ENCODE results near the gene POU3F2. TPM values are rescaled to one million over a fixed set of nuclear protein-coding genes. Genes with fewer than 3 reads are reported as not detected.

Gene POU3F2
- total and polyA plus RNA-seq, 2 of the 13 experiments (the other 11 are each of a cell fraction or from before 2014, with no cell fraction given): not detected

- TF ChIP-seq HIVEP1 (CRISPR knock-in tag; IDR thresholded peaks at IDR 0.05) (no peak), PATZ1 (CRISPR knock-in tag; IDR thresholded peaks at IDR 0.05) (0 out of 2 replicates have a peak, but pooled peaks have one; percentile 11), SCMH1 (CRISPR knock-in tag; IDR thresholded peaks at IDR 0.05; ENCODE audit: borderline replicate concordance) (no peak), IRF9 (CRISPR knock-in tag; IDR thresholded peaks at IDR 0.05; ENCODE audit: borderline replicate concordance) (no peak), ZNF83 (CRISPR knock-in tag; IDR thresholded peaks at IDR 0.05; ENCODE audit: borderline replicate concordance) (no peak), TFDP2 (CRISPR knock-in tag; IDR thresholded peaks at IDR 0.05) (0 out of 2 replicates have a peak, but pooled peaks have one; percentile 35), ZBTB8A (CRISPR knock-in tag; IDR thresholded peaks at IDR 0.05; ENCODE audit: borderline replicate concordance, low read depth) (no peak), GATAD2A (CRISPR knock-in tag; IDR thresholded peaks at IDR 0.05) (peak; percentile 74), SKI (IDR thresholded peaks at IDR 0.05; ENCODE audit: partially characterized antibody) (no peak), HNRNPK (IDR thresholded peaks at IDR 0.05; ENCODE audit: low read depth, low read length, poor library complexity, severe bottlenecking) (no peak), NFRKB (IDR thresholded peaks at IDR 0.05) (no peak), ONECUT2 (CRISPR knock-in tag; IDR thresholded peaks at IDR 0.05) (peak; percentile 92), ZBTB33 (CRISPR knock-in tag; IDR thresholded peaks at IDR 0.05) (no peak), ZNF235 (CRISPR knock-in tag; IDR thresholded peaks at IDR 0.05; ENCODE audit: borderline replicate concordance) (no peak), ELF3 (CRISPR knock-in tag; IDR thresholded peaks at IDR 0.05) (no peak), CBX2 (IDR thresholded peaks at IDR 0.05; ENCODE audit: low read depth, low read length) (peak; percentile 85; the same call in 1 of the 2 replicates), CBX2 (CRISPR knock-in tag; IDR thresholded peaks at IDR 0.05; ENCODE audit: low read depth) (0 out of 2 replicates have a peak, but pooled peaks have one; percentile 15), MLX (CRISPR knock-in tag; IDR thresholded peaks at IDR 0.05) (no peak), SP4 (CRISPR knock-in tag; IDR thresholded peaks at IDR 0.05) (no peak), RBAK (CRISPR knock-in tag; IDR thresholded peaks at IDR 0.05) (no peak), ZEB1 (IDR thresholded peaks at IDR 0.05; ENCODE audit: insufficient replicate concordance, low read depth) (no peak), CEBPB (IDR thresholded peaks at IDR 0.05; ENCODE audit: borderline replicate concordance, low read depth, low read length) (peak; percentile 86), KAT2B (IDR thresholded peaks at IDR 0.05; ENCODE audit: borderline replicate concordance, low read depth, low read length) (0 out of 2 replicates have a peak, but pooled peaks have one; percentile 18)
Measured at GRCh38 chr6:98836962-98837944, 2.9 kb downstream of the POU3F2 start (continued).
